Measurements from ENCODE around the gene TRIOBP. TPM values are rescaled to one million over a fixed set of nuclear protein-coding genes. Genes with fewer than 3 reads are reported as not detected.
"Not testable (repeated sequence)": the region's sequence is repeated elsewhere in the genome, so short reads cannot be mapped to it uniquely, and the experiment has no call there.

The TRIOBP gene
- polyA plus RNA-seq, 2 donors, result 57.8 to 63.8 TPM

DNA sequence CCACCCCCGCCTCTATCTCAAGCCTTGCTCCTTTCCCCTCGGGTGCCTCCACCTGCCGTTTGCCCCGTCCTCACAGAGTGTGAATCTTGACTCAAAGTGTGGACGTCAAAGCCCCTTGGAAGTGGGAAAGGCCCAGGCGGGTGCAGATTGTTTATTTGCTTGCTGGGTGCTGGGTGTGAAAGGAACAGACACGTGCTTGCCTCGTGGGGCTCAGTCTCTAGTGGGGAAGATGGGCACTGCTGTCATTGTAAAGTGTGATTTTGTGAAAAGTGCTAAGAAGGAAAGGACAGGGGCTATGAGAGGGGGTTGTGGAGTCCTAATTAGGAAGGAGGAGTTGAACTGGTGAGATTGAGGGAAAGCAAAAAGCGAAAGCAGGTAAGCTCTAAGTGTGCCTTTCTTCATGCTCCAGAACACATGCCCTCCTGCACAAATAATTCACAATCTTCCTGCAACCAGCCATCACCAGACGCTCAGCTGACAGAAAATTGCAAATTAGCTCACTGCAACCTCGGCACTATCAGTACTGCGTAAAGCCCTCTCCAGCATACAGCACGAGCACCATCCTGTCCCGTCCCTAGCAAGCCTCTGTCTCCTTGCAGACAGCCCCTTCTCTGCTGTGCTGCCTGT, 101.1 kb downstream of the TRIOBP start:
- peaks cover 0 to 2% of the 10 kb centered on the region in 2 donors for H3K4me1 ChIP-seq (ENCODE audit: control insufficient read depth in 2 of 2, insufficient read depth in 2 of 2, low read length in 1 of 2)
- no peak overlapping the region for H3K4me3 ChIP-seq (ENCODE audit: low read depth in 1 of 2, low read length in 2 of 2)
- no peaks in the 10 kb centered on the region for H3K9me3 ChIP-seq (ENCODE audit: control insufficient read depth in 2 of 2, insufficient read depth in 1 of 2, low read depth in 1 of 2, low read length in 1 of 2)
- H3K36me3 ChIP-seq (ENCODE audit: control insufficient read depth in 2 of 2, insufficient read depth in 2 of 2, low read length in 1 of 2), result no peaks in the 10 kb centered on the region
- WGBS, 2 donors, result 64 to 65% methylated on average over 14 of the region's 14 CpGs
- H3K27ac ChIP-seq (ENCODE audit: low read depth in 2 of 2, low read length in 1 of 2), result no peak overlapping the region
- H3K27me3 ChIP-seq (ENCODE audit: control insufficient read depth in 1 of 2, insufficient read depth in 2 of 2, low read length in 2 of 2), result no peaks in the 10 kb centered on the region

DNA sequence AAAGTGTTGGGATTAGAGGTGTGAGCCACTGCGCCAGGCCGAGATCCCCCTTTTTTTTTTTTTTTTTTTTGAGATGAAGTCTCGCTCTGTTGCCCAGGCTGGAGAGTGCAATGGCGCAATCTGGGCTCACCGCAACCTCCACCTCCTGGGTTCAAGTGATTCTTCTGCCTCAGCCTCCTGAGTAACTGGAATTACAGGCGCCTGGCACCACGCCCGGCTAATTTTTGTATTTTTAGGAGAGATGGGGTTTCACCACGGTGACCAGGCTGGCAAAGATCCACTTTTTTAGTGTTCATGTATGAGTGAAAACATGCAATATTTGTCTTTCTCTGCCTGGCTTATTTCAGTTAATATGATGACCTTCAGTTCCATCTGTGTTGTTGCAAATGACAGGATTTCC, 103.1 kb downstream of the TRIOBP start:
- H3K9me3 ChIP-seq (ENCODE audit: control insufficient read depth in 2 of 2, insufficient read depth in 1 of 2, low read depth in 1 of 2, low read length in 1 of 2); H3K36me3 ChIP-seq (ENCODE audit: control insufficient read depth in 2 of 2, insufficient read depth in 2 of 2, low read length in 1 of 2); H3K27ac ChIP-seq (ENCODE audit: low read depth in 2 of 2, low read length in 1 of 2); H3K4me3 ChIP-seq (ENCODE audit: low read depth in 1 of 2, low read length in 2 of 2); H3K27me3 ChIP-seq (ENCODE audit: control insufficient read depth in 1 of 2, insufficient read depth in 2 of 2, low read length in 2 of 2); H3K4me1 ChIP-seq (ENCODE audit: control insufficient read depth in 2 of 2, insufficient read depth in 2 of 2, low read length in 1 of 2): not testable (repeated sequence)
- 72 to 75% methylated on average over 9 of the region's 9 CpGs for WGBS, 2 donors

DNA sequence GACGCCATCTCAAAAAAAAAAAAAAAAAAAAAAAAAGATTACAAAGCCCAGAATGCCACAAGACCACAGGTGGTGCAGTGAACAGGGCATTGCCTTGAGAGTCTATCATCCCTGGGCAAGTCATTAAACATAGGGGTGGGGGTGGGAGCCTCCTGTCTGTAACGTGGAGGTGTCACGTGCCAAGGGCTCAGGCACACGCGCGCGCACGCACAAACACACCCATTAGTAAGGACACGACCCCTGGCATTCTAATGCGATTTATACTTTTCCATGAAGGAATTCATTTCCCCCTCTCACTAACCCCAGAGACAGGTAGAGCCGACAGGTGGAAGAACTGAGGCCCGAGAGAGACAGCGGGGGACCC, 105.1 kb downstream of the TRIOBP start:
- Histone ChIP-seq H3K4me1 (ENCODE audit: control insufficient read depth in 2 of 2, insufficient read depth in 2 of 2, low read length in 1 of 2) (peaks cover 0 to 7% of the 10 kb centered on the region in 2 donors), H3K27me3 (ENCODE audit: control insufficient read depth in 1 of 2, insufficient read depth in 2 of 2, low read length in 2 of 2) (no peaks in the 10 kb centered on the region), H3K36me3 (ENCODE audit: control insufficient read depth in 2 of 2, insufficient read depth in 2 of 2, low read length in 1 of 2) (no peaks in the 10 kb centered on the region), H3K9me3 (ENCODE audit: control insufficient read depth in 2 of 2, insufficient read depth in 1 of 2, low read depth in 1 of 2, low read length in 1 of 2) (no peaks in the 10 kb centered on the region), H3K4me3 (ENCODE audit: low read depth in 1 of 2, low read length in 2 of 2) (peak overlapping the region; percentile 53 to 66), H3K27ac (ENCODE audit: low read depth in 2 of 2, low read length in 1 of 2) (no peak overlapping the region)
- WGBS, 2 donors, result 3 to 5% methylated on average over 12 to 13 of the region's 13 CpGs

DNA sequence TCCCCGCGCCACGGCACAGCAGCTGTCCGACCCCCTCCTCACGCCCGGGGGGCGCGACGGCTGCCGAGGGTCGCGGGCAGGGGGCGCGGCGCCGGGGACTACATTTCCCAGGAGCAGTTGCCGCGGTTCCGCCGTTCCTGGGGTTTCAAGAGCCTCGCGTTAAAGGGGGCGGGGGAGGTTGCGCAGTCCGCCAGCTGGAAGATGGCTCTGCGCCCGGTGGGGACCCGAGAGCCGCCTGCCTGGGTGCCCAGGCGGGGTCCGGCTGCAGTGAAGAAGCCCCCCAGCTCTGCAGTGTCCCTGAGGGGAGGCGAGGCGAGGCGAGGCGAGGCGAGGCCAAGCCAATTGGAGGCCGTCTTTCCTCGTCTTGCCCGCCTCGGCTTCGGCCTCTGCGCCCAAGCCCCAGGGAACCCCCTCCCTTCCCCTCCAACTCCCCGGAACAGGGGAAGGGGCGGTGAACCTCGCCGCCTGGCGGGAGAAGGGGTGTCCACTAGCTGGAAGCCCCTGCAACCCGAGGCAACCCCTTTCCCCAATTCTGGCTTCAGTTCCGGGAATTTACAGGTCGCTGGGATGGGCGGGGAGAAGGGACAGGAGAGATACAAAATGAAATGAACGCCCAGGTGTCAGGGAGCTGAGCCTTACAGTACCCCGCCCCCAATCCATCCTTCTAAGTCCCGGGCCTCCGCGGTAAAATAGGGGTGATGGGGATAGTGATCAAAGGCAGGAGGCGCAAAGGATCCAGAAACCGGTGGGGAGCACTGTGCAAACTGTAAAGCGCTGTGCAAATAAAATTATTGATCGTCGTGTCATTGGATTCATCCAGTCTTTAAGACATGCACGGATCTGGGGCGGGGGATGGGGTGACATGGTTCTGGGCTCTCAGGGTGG, 105.7 kb downstream of the TRIOBP start:
- no peaks in the 10 kb centered on the region for H3K27me3 ChIP-seq (ENCODE audit: control insufficient read depth in 1 of 2, insufficient read depth in 2 of 2, low read length in 2 of 2)
- peak overlapping the region; percentile 53 to 66 for H3K4me3 ChIP-seq (ENCODE audit: low read depth in 1 of 2, low read length in 2 of 2)
- H3K4me1 ChIP-seq (ENCODE audit: control insufficient read depth in 2 of 2, insufficient read depth in 2 of 2, low read length in 1 of 2), result peaks cover 0 to 7% of the 10 kb centered on the region in 2 donors
- no peaks in the 10 kb centered on the region for H3K36me3 ChIP-seq (ENCODE audit: control insufficient read depth in 2 of 2, insufficient read depth in 2 of 2, low read length in 1 of 2)
- peak overlapping the region; percentile 17 to 36 for H3K27ac ChIP-seq (ENCODE audit: low read depth in 2 of 2, low read length in 1 of 2)
- no peaks in the 10 kb centered on the region for H3K9me3 ChIP-seq (ENCODE audit: control insufficient read depth in 2 of 2, insufficient read depth in 1 of 2, low read depth in 1 of 2, low read length in 1 of 2)
- WGBS, 2 donors, result 2% methylated on average over 58 to 63 of the region's 63 CpGs

DNA sequence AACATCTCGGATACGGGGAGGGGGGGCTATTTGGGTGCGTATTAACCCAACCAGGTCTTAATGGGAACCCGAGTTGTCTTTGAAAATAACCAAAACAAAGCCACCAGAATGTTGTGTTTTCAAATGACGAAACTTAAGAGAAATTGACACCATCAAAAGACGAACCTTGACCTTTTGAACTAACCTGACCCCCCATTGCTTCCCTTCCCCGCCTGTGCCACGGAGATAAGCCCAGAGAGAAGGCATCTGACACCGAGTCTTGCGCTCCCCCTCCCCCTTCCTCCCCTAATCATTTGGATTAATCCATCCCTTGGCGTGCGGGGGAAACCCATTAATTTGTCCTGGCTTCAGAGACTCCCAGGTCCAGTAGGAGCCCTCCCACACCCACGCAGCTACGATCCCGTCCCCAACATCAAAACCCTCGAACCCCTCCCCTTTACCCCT, 106.4 kb downstream of the TRIOBP start:
- peak overlapping the region; percentile 53 to 66 for H3K4me3 ChIP-seq (ENCODE audit: low read depth in 1 of 2, low read length in 2 of 2)
- H3K9me3 ChIP-seq (ENCODE audit: control insufficient read depth in 2 of 2, insufficient read depth in 1 of 2, low read depth in 1 of 2, low read length in 1 of 2), result no peaks in the 10 kb centered on the region
- no peaks in the 10 kb centered on the region for H3K27me3 ChIP-seq (ENCODE audit: control insufficient read depth in 1 of 2, insufficient read depth in 2 of 2, low read length in 2 of 2)
- peaks cover 0 to 8% of the 10 kb centered on the region in 2 donors for H3K4me1 ChIP-seq (ENCODE audit: control insufficient read depth in 2 of 2, insufficient read depth in 2 of 2, low read length in 1 of 2)
- H3K36me3 ChIP-seq (ENCODE audit: control insufficient read depth in 2 of 2, insufficient read depth in 2 of 2, low read length in 1 of 2), result no peaks in the 10 kb centered on the region
- no peak overlapping the region for H3K27ac ChIP-seq (ENCODE audit: low read depth in 2 of 2, low read length in 1 of 2)
- 25 to 47% methylated on average over 16 of the region's 16 CpGs for WGBS, 2 donors

DNA sequence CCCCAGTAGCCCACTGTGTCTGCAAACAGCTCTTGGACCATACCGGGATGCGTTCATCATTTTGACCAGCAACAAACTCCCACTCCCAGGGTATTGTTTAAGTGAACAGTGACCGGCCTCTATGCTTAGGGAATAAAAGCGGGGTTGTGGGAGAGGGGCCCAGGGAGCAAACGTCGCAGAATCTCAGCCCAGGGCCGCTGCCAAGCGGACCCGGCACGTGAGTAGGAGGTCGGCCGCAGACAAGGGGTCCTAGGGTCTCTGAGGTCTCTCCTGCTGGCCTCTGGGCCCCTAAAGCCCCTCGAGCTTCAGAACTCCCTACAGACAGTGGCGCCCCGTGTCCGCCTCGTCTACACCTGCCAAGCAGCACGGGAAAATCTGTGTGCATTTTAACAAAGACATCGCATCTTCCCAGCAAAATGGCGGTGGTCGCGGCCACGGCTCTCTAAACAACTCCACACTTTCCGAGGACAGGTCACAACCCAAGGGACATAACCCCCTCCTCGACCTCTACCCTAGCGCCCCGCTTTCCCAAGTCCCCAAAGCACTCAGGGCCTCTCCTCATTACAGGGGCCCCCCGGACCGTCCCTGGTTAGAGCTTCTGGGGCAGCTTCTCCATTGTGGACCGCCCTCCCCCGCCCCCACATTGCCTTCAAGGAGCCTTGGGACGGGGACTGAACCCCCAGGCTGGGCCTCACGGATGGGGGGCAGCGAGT, 106.9 kb downstream of the TRIOBP start:
- 61 to 64% methylated on average over 34 of the region's 34 CpGs for WGBS, 2 donors
- Histone ChIP-seq H3K36me3 (ENCODE audit: control insufficient read depth in 2 of 2, insufficient read depth in 2 of 2, low read length in 1 of 2) (no peaks in the 10 kb centered on the region), H3K9me3 (ENCODE audit: control insufficient read depth in 2 of 2, insufficient read depth in 1 of 2, low read depth in 1 of 2, low read length in 1 of 2) (no peaks in the 10 kb centered on the region), H3K4me3 (ENCODE audit: low read depth in 1 of 2, low read length in 2 of 2) (peak overlapping the region in 1 of 2 donors; percentile 58), H3K4me1 (ENCODE audit: control insufficient read depth in 2 of 2, insufficient read depth in 2 of 2, low read length in 1 of 2) (peaks cover 0 to 10% of the 10 kb centered on the region in 2 donors), H3K27me3 (ENCODE audit: control insufficient read depth in 1 of 2, insufficient read depth in 2 of 2, low read length in 2 of 2) (no peaks in the 10 kb centered on the region), H3K27ac (ENCODE audit: low read depth in 2 of 2, low read length in 1 of 2) (no peak overlapping the region)

DNA sequence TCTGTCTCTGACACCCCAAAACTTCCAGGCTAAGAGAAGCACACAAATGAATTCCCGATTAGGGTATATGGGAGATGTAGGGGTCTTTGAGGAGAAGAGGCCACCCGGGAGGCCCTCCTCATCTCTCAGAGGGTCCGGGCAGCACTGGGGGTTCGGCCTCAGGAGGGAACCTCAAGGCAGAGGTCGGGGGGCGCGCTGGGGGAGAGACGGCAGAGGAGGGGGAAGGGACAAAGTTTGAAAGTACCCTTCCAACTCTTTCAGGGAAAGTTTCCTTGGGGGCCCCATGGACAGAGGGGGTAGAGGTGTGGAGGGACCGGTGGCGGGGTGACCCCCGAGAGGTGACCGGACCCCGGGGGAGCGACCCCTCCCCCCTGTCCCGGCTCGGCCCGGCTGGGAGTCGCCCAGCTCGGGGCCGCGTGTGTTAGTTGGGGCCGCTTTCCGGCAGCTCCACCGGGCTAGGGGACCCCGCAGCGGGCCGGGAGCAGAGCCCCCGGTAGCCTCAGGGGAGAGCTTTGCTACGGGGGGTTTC, 107.6 kb downstream of the TRIOBP start:
- Histone ChIP-seq H3K9me3 (ENCODE audit: control insufficient read depth in 2 of 2, insufficient read depth in 1 of 2, low read depth in 1 of 2, low read length in 1 of 2) (no peaks in the 10 kb centered on the region), H3K4me3 (ENCODE audit: low read depth in 1 of 2, low read length in 2 of 2) (peak overlapping the region; percentile 58 to 76), H3K4me1 (ENCODE audit: control insufficient read depth in 2 of 2, insufficient read depth in 2 of 2, low read length in 1 of 2) (peaks cover 0 to 10% of the 10 kb centered on the region in 2 donors), H3K27ac (ENCODE audit: low read depth in 2 of 2, low read length in 1 of 2) (peak overlapping the region; percentile 91), H3K36me3 (ENCODE audit: control insufficient read depth in 2 of 2, insufficient read depth in 2 of 2, low read length in 1 of 2) (no peaks in the 10 kb centered on the region), H3K27me3 (ENCODE audit: control insufficient read depth in 1 of 2, insufficient read depth in 2 of 2, low read length in 2 of 2) (no peaks in the 10 kb centered on the region)
- 4% methylated on average over 18 to 29 of the region's 29 CpGs for WGBS, 2 donors

DNA sequence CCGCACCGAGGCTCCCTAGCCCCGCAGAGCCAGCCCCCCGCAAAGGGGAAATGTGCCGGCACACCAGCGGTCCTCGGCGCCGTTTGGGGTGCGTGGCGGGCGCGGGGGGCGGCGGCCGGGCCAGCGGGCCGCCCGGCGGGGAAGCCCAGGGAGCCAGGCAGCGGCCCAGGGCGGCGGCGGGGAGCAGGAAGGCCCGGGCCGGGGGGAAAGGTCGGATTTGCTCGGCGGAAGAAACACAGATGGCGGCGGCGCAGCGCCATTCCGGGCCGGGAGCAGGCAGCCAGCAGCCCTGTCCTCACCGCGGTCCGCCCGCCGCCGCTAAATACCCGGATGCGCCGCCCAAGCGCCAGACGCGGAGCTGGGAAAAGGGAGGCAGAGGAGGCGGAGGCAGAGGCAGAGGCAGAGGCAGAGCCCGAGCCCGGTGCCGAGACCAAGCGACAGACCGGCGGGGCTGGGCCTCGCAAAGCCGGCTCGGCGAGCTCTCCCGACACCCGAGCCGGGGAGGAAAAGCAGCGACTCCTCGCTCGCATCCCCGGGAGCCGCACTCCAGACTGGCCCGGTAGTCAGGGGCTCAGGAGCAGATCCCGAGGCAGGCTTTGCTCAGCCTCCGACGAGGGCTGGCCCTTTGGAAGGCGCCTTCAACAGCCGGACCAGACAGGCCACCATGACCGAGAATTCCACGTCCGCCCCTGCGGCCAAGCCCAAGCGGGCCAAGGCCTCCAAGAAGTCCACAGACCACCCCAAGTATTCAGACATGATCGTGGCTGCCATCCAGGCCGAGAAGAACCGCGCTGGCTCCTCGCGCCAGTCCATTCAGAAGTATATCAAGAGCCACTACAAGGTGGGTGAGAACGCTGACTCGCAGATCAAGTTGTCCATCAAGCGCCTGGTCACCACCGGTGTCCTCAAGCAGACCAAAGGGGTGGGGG, 108.3 kb downstream of the TRIOBP start:
- H3K36me3 ChIP-seq (ENCODE audit: control insufficient read depth in 2 of 2, insufficient read depth in 2 of 2, low read length in 1 of 2), result peaks cover 0 to 4% of the 10 kb centered on the region in 2 donors
- H3K27ac ChIP-seq (ENCODE audit: low read depth in 2 of 2, low read length in 1 of 2), result peak overlapping the region; percentile 91
- 3% methylated on average over 82 to 87 of the region's 87 CpGs for WGBS, 2 donors
- no peaks in the 10 kb centered on the region for H3K27me3 ChIP-seq (ENCODE audit: control insufficient read depth in 1 of 2, insufficient read depth in 2 of 2, low read length in 2 of 2)
- H3K4me3 ChIP-seq (ENCODE audit: low read depth in 1 of 2, low read length in 2 of 2), result peak overlapping the region; percentile 58 to 76
- no peaks in the 10 kb centered on the region for H3K9me3 ChIP-seq (ENCODE audit: control insufficient read depth in 2 of 2, insufficient read depth in 1 of 2, low read depth in 1 of 2, low read length in 1 of 2)
- H3K4me1 ChIP-seq (ENCODE audit: control insufficient read depth in 2 of 2, insufficient read depth in 2 of 2, low read length in 1 of 2), result peaks cover 2 to 10% of the 10 kb centered on the region in 2 donors

Measured in esophagus (tissue), 2 donors.